Psoas muscle (tissue), 8 donors: ENCODE measurements around the gene LHFPL3. TPM values are rescaled to one million over a fixed set of nuclear protein-coding genes. Genes with fewer than 3 reads are reported as not detected.

ENCODE experiments used
- ATAC-seq, 4 donors: fragments of 200-7000 bp; cut with Tn5 transposase; one replicate each; pipeline ENCODE4 v1.9.1; 2020; ENCODE audit warnings: moderate library complexity in 3 of 4, mild to moderate bottlenecking in 2 of 4
- DNase-seq, 2 donors: peaks; one replicate each; pipeline ENCODE4 v3.0.0-alpha.2; 2020
- H3K27ac ChIP-seq: fragments of 200-600 bp; one replicate; pipeline ENCODE4 v1.8.0; 2022
- H3K27me3 ChIP-seq, 3 donors: fragments of 200-600 bp in 1 of 3; one replicate each; pipeline versions ENCODE4 v1.6.1 to v1.8.0; 2013 to 2022; ENCODE audit warnings: low read length in 2 of 3, mild to moderate bottlenecking in 2 of 3, moderate library complexity in 1 of 3; ENCODE audit not compliant: insufficient read depth in 3 of 3
- H3K36me3 ChIP-seq, 2 donors: fragments of 200-600 bp in 1 of 2; one replicate each; pipeline versions ENCODE4 v1.6.1 to v1.8.0; 2013 to 2022; ENCODE audit warnings: low read depth in 1 of 2, mild to moderate bottlenecking in 1 of 2, moderate library complexity in 1 of 2; ENCODE audit not compliant: insufficient read depth in 1 of 2
- H3K4me1 ChIP-seq: fragments of 200-600 bp; one replicate; pipeline ENCODE4 v1.8.0; 2022
- H3K4me3 ChIP-seq: fragments of 200-600 bp; one replicate; pipeline ENCODE4 v1.8.0; 2022; ENCODE audit warnings: mild to moderate bottlenecking
- H3K9me3 ChIP-seq: fragments of 200-600 bp; one replicate; pipeline ENCODE4 v1.8.0; 2022
- WGBS, 3 donors: extraction: QIAGEN DNeasy Blood & Tissue Kit; methylation state at CpG; one replicate each; pipeline versions ENCODE4 v1.1.6 to v1.1.7; 2013; 5-methylcytosine and 5-hydroxymethylcytosine counted together
- intact Hi-C, 2 donors: fragments of 100-400 bp; cut with DNase I; formaldehyde crosslinking; loops; one replicate each; pipeline versions ENCODE4 v1.11.0 to v1.14.2; 2022
- polyA plus RNA-seq, 3 donors: library from polyadenylated mRNA; stranded (reverse); fragments of 200-250 nt; gene quantifications; one replicate each; pipeline ENCODE4 v1.2.3, GENCODE V29; 2013
- total RNA-seq, 4 donors: library from RNA; stranded (reverse); fragmentation: NEBNext Ultra II Directional in 2 of 4; extraction: Animal tissue kit (Norgen Biotek cat#: 25700) in 2 of 4; gene quantifications; one replicate each; pipeline versions ENCODE4 v1.2.1 to v1.2.4, GENCODE V29; 2021 to 2023
- TF ChIP-seq, protein P1 (sequence below): fragments of 200-600 bp; IDR thresholded peaks from one replicate; pipeline ENCODE4 v1.8.0; 2022; ENCODE audit warnings: antibody characterized with exemption
- donor health status: healthy with polysubstance abuse.
- donor health status: DM: no; HTN: no; CAD: no; lungs with moderate emphysema.
- donor health status: Bipolar disorder and iron deficiency.
- donor health status: healthy.
- donor health status: DM: yes; HTN: yes; CAD: no.
- donor health status: DM: no; HTN: no; CAD: no.
- donor health status: DM: no; HTN: no; CAD: no.
- donor health status: DM: yes; HTN: yes; CAD: no.

The LHFPL3 gene
- total and polyA plus RNA-seq, 7 donors = not detected

DNA sequence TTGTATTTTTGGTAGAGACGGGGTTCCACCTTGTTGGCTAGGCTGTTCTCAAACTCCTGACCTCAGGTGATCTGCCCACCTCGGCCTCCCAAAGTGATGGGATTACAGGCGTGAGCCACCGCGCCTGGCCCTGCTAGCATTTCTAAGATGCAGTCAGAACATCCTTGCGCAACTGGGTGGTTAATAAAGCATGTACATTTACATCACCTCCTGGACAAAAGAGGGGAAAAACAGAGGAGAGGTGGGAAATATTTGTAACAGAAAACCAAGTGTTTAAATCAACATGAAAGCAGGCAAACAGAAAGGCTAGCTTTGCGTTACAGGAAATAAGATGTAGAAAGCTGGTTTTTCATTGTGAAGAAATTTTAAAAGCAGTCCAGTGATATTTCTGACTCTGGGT is 464.7 kb downstream of the LHFPL3 start:
- TF ChIP-seq, protein P1, sequence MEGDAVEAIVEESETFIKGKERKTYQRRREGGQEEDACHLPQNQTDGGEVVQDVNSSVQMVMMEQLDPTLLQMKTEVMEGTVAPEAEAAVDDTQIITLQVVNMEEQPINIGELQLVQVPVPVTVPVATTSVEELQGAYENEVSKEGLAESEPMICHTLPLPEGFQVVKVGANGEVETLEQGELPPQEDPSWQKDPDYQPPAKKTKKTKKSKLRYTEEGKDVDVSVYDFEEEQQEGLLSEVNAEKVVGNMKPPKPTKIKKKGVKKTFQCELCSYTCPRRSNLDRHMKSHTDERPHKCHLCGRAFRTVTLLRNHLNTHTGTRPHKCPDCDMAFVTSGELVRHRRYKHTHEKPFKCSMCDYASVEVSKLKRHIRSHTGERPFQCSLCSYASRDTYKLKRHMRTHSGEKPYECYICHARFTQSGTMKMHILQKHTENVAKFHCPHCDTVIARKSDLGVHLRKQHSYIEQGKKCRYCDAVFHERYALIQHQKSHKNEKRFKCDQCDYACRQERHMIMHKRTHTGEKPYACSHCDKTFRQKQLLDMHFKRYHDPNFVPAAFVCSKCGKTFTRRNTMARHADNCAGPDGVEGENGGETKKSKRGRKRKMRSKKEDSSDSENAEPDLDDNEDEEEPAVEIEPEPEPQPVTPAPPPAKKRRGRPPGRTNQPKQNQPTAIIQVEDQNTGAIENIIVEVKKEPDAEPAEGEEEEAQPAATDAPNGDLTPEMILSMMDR = no peak
- no peak for ATAC-seq
- Histone ChIP-seq H3K4me3 (no peak overlapping the region), H3K9me3 (no peaks in the 10 kb centered on the region), H3K27ac (no peak overlapping the region), H3K4me1 (no peaks in the 10 kb centered on the region), H3K36me3 (no peaks in the 10 kb centered on the region), H3K27me3 (peaks cover 0 to 3% (median 0%) of the 10 kb centered on the region in 3 donors)
- intact Hi-C loops = no loop called here
- no peak for DNase-seq
- WGBS, 3 donors = 83 to 87% (median 85%) methylated on average over 7 of the region's 7 CpGs

DNA sequence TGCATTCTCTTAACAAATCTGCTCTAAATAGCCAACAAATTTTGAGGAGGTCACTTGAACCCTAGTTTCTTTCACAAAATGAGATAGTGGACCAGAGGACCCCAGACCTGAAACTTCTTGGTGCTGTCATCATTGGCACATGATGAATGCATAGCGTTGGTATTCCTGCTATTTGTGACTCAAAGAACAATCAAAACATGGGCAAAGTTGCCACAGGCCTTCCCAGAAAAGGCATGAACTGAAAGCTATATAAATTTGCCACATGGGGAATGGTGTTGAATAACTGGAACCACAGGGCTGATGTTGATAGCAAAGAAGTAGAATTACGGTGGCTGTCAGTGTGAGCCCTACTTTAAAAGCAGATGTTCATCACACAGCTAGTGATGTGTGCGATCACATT is 465.8 kb downstream of the LHFPL3 start:
- intact Hi-C loops = no loop called here
- no peak overlapping the region for H3K27ac ChIP-seq
- DNase-seq (no peak), ATAC-seq (no peak)
- H3K4me1 ChIP-seq = no peaks in the 10 kb centered on the region
- no peaks in the 10 kb centered on the region for H3K36me3 ChIP-seq
- TF ChIP-seq, protein P1 = no peak
- H3K27me3 ChIP-seq = peaks cover 0 to 3% (median 0%) of the 10 kb centered on the region in 3 donors
- H3K4me3 ChIP-seq = no peak overlapping the region
- H3K9me3 ChIP-seq = no peaks in the 10 kb centered on the region
- 83 to 85% (median 84%) methylated on average over 3 of the region's 3 CpGs for WGBS, 3 donors

DNA sequence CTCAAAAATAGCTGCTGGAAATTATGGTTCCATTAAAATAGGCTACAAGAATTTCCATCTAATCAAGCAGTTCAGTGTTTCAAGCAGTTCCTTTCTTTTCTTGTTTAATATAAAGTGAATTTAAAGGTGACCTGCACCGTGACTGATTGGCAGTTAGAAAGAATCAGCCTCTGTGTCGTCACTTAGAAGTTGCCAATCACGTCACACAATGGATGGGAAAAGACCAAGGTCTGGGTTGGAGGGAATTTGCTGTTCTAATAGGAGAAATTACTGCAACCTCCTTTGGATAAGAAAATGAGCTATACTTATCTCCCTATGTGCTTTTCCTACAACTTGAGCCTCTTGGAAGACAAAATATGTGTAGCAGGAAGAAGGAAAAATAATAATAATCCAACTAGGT is 466.2 kb downstream of the LHFPL3 start:
- Histone ChIP-seq H3K9me3 (no peaks in the 10 kb centered on the region), H3K36me3 (no peaks in the 10 kb centered on the region), H3K4me1 (no peaks in the 10 kb centered on the region), H3K27me3 (peaks cover 0 to 3% (median 0%) of the 10 kb centered on the region in 3 donors), H3K4me3 (no peak overlapping the region), H3K27ac (no peak overlapping the region)
- TF ChIP-seq, protein P1 = no peak
- intact Hi-C loops = no loop called here
- DNase-seq (no peak), ATAC-seq (no peak)
- 60 to 62% (median 61%) methylated on average over 3 of the region's 3 CpGs for WGBS, 3 donors

DNA sequence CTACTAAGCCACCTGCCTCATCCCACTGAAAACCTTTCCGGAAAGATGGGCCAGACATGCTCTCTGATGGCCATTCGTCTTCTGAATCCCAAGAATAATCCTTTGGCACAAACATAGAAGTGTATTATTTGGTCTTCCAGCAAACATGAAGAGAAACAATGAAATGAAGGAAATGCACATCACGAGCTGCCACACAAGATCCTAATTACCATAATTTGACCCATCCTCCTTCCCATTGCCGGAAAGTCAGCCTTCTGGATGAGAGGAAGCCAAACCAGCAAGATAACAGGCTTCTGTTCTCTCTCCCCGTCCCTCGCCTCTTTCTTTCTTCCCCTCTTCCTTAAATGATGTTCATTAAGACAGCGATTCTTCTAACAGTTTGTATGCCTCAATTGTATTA is 466.7 kb downstream of the LHFPL3 start:
- intact Hi-C loops = no loop called here
- DNase-seq = no peak

More for the DNA sequence above, 466.7 kb downstream of the LHFPL3 start:
- H3K4me3 ChIP-seq = no peak overlapping the region
- 63 to 68% (median 64%) methylated on average over 7 of the region's 7 CpGs for WGBS, 3 donors
- H3K9me3 ChIP-seq = no peaks in the 10 kb centered on the region
- H3K4me1 ChIP-seq = no peaks in the 10 kb centered on the region
- peaks cover 0 to 3% (median 0%) of the 10 kb centered on the region in 3 donors for H3K27me3 ChIP-seq
- TF ChIP-seq, protein P1 = no peak
- H3K36me3 ChIP-seq = no peaks in the 10 kb centered on the region
- no peak for ATAC-seq
- no peak overlapping the region for H3K27ac ChIP-seq
